HEK293 (cell line): Measurements from ENCODE around the gene FHAD1.

Experiments
- CTCF ChIA-PET: fragments of 350-600 bp; formaldehyde crosslinking; extraction: SDS; loops from one replicate; lab custom pipeline; 2021; ENCODE audit warnings: antibody characterized with exemption; lab: Yijun Ruan, JAX
- POLR2A ChIA-PET: fragments of 300-600 bp; formaldehyde crosslinking; extraction: SDS; loops from one replicate; lab custom pipeline; 2020; ENCODE audit warnings: antibody characterized with exemption, inconsistent platforms; lab: Yijun Ruan, JAX
- H3K27ac ChIP-seq: fragments of 200-500 bp; sonication (Bioruptor generic); 2 replicates; pipeline ENCODE4 v1.5.1; 2014; ENCODE audit warnings: low read depth, low read length, control low read depth, inconsistent platforms; ENCODE audit errors: extremely low read depth
- H3K36me3 ChIP-seq, 2 experiments: fragments of 200-500 bp in 1 of 2; sonication (Bioruptor generic) in 1 of 2; 1 replicate in 1 of 2; 2 replicates in 1 of 2; pipeline ENCODE4 v1.5.1; 2014 to 2017; ENCODE audit warnings: inconsistent platforms in 2 of 2, low read length in 2 of 2; ENCODE audit not compliant: control insufficient read depth in 2 of 2, insufficient read depth in 1 of 2
- H3K4me1 ChIP-seq: fragments of 200-500 bp; sonication (Bioruptor generic); 2 replicates; pipeline ENCODE4 v1.5.1; 2014; ENCODE audit warnings: mild to moderate bottlenecking, low read length, inconsistent platforms; ENCODE audit not compliant: control insufficient read depth, insufficient read depth
- H3K4me3 ChIP-seq: 2 replicates; pipeline ENCODE4 v1.5.1; 2011; ENCODE audit warnings: low read depth, mild to moderate bottlenecking, control low read depth, low read length, moderate library complexity
- H3K9me3 ChIP-seq: fragments of 200-500 bp; sonication (Bioruptor generic); 2 replicates; pipeline ENCODE4 v1.5.1; 2014; ENCODE audit warnings: low read depth, low read length, inconsistent platforms; ENCODE audit not compliant: control insufficient read depth, insufficient read depth
- KLF10 ChIP-seq: fragments of 450-650 bp; IDR thresholded peaks from 2 replicates; pipeline ENCODE4 v1.5.1; 2018; ENCODE audit warnings: missing biosample characterization, mild to moderate bottlenecking, missing genetic modification characterization
- ZNF132 ChIP-seq: fragments of 450-650 bp; formaldehyde crosslinking; IDR thresholded peaks from 2 replicates; pipeline ENCODE4 v1.5.1; 2017; ENCODE audit warnings: missing biosample characterization, missing genetic modification characterization, borderline replicate concordance
- ZNF146 ChIP-seq: fragments of 450-650 bp; formaldehyde crosslinking; IDR thresholded peaks from 2 replicates; pipeline ENCODE4 v1.5.1; 2016; ENCODE audit warnings: missing biosample characterization, missing genetic modification characterization
- ZNF175 ChIP-seq: fragments of 450-650 bp; formaldehyde crosslinking; IDR thresholded peaks from 2 replicates; pipeline ENCODE4 v1.5.1; 2016; ENCODE audit warnings: missing biosample characterization, missing genetic modification characterization
- ZNF211 ChIP-seq: fragments of 450-650 bp; formaldehyde crosslinking; IDR thresholded peaks from 2 replicates; pipeline ENCODE4 v1.5.1; 2016; ENCODE audit warnings: low read depth, missing biosample characterization, missing genetic modification characterization
- ZNF23 ChIP-seq: fragments of 450-650 bp; formaldehyde crosslinking; IDR thresholded peaks from 2 replicates; pipeline ENCODE4 v1.5.1; 2016; ENCODE audit warnings: missing biosample characterization, missing genetic modification characterization, borderline replicate concordance
- ZNF341 ChIP-seq: fragments of 450-650 bp; formaldehyde crosslinking; IDR thresholded peaks from 2 replicates; pipeline ENCODE4; 2016; ENCODE audit warnings: low read depth, missing biosample characterization, missing genetic modification characterization
- ZNF571 ChIP-seq: fragments of 450-650 bp; formaldehyde crosslinking; IDR thresholded peaks from 2 replicates; pipeline ENCODE4 v1.5.0; 2017; ENCODE audit warnings: missing biosample characterization, missing genetic modification characterization
- ZNF624 ChIP-seq: fragments of 450-650 bp; formaldehyde crosslinking; IDR thresholded peaks from 2 replicates; pipeline ENCODE4 v1.5.1; 2017; ENCODE audit warnings: missing biosample characterization, missing genetic modification characterization
- ZNF654 ChIP-seq: fragments of 450-650 bp; formaldehyde crosslinking; IDR thresholded peaks from 2 replicates; pipeline ENCODE4 v1.5.1; 2016; ENCODE audit warnings: low read depth, missing biosample characterization, missing genetic modification characterization
- ZNF76 ChIP-seq: fragments of 450-650 bp; formaldehyde crosslinking; IDR thresholded peaks from 2 replicates; pipeline ENCODE4; 2016; ENCODE audit warnings: low read depth, missing biosample characterization, missing genetic modification characterization, borderline replicate concordance
- ZNF791 ChIP-seq: fragments of 450-650 bp; formaldehyde crosslinking; IDR thresholded peaks from 2 replicates; pipeline ENCODE4 v1.5.1; 2016; ENCODE audit warnings: missing biosample characterization, missing genetic modification characterization
- TF ChIP-seq, protein P1 (sequence below): fragments of 450-650 bp; formaldehyde crosslinking; conservative IDR thresholded peaks from 2 replicates; pipeline ENCODE4 v1.5.1; 2016; ENCODE audit warnings: low read depth, missing biosample characterization, missing genetic modification characterization
- TF ChIP-seq, protein P2 (sequence below): fragments of 450-650 bp; formaldehyde crosslinking; IDR thresholded peaks from 2 replicates; pipeline ENCODE4 v1.5.1; 2016; ENCODE audit warnings: missing biosample characterization, missing genetic modification characterization

The FHAD1 gene

GRCh38 chr1:15346346-15347030, 99.5 kb downstream of the FHAD1 start (continued):
- TF ChIP-seq, protein P1, sequence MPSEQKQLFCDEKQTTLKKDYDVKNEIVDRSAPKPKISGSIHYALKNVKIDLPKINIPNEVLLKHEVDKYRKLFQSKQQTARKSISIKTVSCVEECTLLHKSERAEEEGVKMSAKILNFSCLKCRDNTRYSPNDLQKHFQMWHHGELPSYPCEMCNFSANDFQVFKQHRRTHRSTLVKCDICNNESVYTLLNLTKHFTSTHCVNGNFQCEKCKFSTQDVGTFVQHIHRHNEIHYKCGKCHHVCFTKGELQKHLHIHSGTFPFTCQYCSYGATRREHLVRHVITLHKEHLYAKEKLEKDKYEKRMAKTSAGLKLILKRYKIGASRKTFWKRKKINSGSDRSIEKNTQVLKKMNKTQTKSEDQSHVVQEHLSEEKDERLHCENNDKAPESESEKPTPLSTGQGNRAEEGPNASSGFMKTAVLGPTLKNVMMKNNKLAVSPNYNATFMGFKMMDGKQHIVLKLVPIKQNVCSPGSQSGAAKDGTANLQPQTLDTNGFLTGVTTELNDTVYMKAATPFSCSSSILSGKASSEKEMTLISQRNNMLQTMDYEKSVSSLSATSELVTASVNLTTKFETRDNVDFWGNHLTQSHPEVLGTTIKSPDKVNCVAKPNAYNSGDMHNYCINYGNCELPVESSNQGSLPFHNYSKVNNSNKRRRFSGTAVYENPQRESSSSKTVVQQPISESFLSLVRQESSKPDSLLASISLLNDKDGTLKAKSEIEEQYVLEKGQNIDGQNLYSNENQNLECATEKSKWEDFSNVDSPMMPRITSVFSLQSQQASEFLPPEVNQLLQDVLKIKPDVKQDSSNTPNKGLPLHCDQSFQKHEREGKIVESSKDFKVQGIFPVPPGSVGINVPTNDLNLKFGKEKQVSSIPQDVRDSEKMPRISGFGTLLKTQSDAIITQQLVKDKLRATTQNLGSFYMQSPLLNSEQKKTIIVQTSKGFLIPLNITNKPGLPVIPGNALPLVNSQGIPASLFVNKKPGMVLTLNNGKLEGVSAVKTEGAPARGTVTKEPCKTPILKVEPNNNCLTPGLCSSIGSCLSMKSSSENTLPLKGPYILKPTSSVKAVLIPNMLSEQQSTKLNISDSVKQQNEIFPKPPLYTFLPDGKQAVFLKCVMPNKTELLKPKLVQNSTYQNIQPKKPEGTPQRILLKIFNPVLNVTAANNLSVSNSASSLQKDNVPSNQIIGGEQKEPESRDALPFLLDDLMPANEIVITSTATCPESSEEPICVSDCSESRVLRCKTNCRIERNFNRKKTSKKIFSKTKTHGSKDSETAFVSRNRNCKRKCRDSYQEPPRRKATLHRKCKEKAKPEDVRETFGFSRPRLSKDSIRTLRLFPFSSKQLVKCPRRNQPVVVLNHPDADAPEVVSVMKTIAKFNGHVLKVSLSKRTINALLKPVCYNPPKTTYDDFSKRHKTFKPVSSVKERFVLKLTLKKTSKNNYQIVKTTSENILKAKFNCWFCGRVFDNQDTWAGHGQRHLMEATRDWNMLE (tag by site-specific recombination): no peak

DNA sequence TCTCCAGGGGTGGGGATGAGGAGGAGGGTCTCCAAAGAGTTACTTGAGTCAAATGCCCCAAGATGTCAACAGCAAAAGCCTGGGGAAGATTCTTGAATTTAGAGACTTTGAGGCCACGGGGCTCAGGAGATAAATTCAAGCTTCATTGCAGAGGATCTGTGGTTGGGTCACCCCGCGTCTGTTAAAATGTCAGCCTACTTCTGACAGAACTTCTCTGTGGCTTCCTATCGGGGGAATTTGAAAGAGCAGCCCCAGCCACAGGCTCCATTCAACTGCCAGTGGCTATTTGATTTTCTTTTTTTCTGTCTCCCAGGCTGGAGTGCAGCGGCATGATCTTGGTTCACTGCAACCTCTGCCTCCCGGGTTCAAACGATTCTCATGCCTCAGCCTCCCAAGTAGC, 100.2 kb downstream of the FHAD1 start:
- no peak for TF ChIP-seq ZNF624 (tag by site-specific recombination)
- no peak for TF ChIP-seq KLF10 (tag by site-specific recombination)
- TF ChIP-seq ZNF175 (tag by site-specific recombination): no peak
- no peak for TF ChIP-seq ZNF211
- ChIA-PET POLR2A (no interaction called here), CTCF (interaction anchor here (0.6 kb wide), 1 partner anchor 726 kb away, joined by 3 read pairs; the partner anchor contains the start of gene FAM131C)
- Histone ChIP-seq H3K36me3 (no peaks in the 10 kb centered on the region), H3K4me3 (no peak overlapping the region), H3K9me3 (no peaks in the 10 kb centered on the region), H3K27ac (no peak overlapping the region), H3K4me1 (no peaks in the 10 kb centered on the region)

DNA sequence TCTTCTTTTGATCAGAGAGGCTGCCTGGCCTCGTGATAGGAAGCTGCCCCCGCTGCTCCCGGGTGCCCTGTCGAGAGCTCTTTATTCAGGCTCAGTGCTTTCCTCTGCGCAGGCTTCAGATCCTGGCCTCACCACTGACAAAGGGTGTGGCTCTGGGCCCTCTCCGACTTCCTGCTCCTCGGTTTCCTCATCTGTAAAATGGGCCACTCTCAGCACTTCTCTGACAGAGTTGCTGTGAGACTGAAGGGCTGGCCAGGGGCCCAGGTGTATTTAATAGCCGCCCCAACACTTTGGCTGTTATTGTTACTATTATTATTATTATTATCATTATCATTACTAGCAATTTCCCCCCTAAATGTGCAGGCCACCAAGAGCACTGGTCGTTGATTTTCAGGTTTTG, 101.6 kb downstream of the FHAD1 start:
- Histone ChIP-seq H3K27ac (no peak overlapping the region), H3K9me3 (no peaks in the 10 kb centered on the region), H3K4me1 (no peaks in the 10 kb centered on the region), H3K4me3 (no peak overlapping the region), H3K36me3 (no peaks in the 10 kb centered on the region)
- ChIA-PET POLR2A (no interaction called here), CTCF (no interaction called here)
- TF ChIP-seq ZNF132 (tag by site-specific recombination): no peak
- TF ChIP-seq ZNF76 (tag by site-specific recombination): no peak

DNA sequence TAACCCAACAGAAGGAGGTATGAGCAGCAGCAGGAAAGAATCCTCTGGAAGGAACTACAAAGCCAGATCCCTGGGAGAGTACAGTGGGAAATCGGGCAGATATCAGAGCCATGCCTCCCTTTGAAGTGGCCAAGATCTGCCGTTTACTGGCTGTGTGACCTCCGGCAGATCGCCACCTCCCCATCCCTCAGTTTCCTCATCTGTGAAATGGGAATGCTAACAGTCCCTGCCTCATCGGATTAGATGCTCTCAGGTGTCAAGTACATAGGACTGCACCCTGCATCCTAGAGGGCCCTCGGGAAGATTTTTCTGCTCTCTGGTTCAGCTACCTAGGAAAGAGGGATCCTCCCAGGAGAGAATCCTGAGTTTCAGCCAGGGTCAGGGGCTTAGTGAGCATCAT, 102.1 kb downstream of the FHAD1 start:
- Histone ChIP-seq H3K4me3 (no peak overlapping the region), H3K4me1 (no peaks in the 10 kb centered on the region), H3K36me3 (no peaks in the 10 kb centered on the region), H3K27ac (no peak overlapping the region), H3K9me3 (no peaks in the 10 kb centered on the region)
- TF ChIP-seq ZNF571: no peak
- ChIA-PET CTCF (no interaction called here), POLR2A (no interaction called here)

DNA sequence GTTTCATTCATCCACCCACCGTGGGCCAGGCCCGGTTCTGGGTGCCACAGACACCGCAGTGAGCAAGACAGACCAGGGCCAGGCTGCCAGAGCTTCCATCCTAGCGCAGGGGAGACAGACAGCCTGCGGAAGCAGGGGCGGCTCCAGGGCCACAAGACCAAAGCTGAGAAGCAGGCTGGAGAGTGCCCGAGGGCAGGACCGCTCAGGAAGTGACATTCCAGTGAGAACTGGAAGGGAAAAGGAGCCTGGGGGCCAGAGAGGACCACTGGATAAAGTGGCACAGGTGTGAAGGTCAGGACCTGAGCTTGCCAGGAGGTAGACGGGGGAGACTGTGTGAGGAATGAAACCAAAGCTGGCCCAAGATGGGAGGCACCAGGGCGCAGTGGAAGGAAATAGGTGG, 103.1 kb downstream of the FHAD1 start:
- no peaks in the 10 kb centered on the region for H3K9me3 ChIP-seq
- TF ChIP-seq, protein P2, sequence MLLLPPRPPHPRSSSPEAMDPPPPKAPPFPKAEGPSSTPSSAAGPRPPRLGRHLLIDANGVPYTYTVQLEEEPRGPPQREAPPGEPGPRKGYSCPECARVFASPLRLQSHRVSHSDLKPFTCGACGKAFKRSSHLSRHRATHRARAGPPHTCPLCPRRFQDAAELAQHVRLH (tag by site-specific recombination): no peak
- no peak for TF ChIP-seq ZNF146 (tag by site-specific recombination)
- no peak for TF ChIP-seq ZNF23 (tag by site-specific recombination)
- no peak for TF ChIP-seq ZNF791 (tag by site-specific recombination)
- no peak for TF ChIP-seq ZNF654 (tag by site-specific recombination)
- TF ChIP-seq ZNF341 (tag by site-specific recombination): no peak
- TF ChIP-seq, all 188 proteins: peak for 0
- Histone ChIP-seq H3K36me3 (no peaks in the 10 kb centered on the region), H3K27ac (no peak overlapping the region), H3K4me1 (no peaks in the 10 kb centered on the region), H3K4me3 (no peak overlapping the region)
- CTCF ChIA-PET: interaction anchor here (1.2 kb wide), 1 partner anchor 27 kb away, joined by 4 read pairs; no protein-coding TSS in a partner anchor
- POLR2A ChIA-PET: no interaction called here
